Body of pancreas (tissue), 4 donors: ENCODE measurements around the gene IMMT. TPM values are rescaled to one million over a fixed set of nuclear protein-coding genes. Genes with fewer than 3 reads are reported as not detected.
"Not testable (repeated sequence)": the region's sequence is repeated elsewhere in the genome, so short reads cannot be mapped to it uniquely, and the experiment has no call there.

Experiments used
- ATAC-seq: fragments of 150-250 bp; one replicate; pipeline ENCODE4 v1.9.1; 2016
- DNase-seq, 4 donors: peaks; one replicate each; pipeline ENCODE4 v3.0.0-alpha.2; 2019
- H3K27ac ChIP-seq, 4 donors: fragments of 200-600 bp; sonication (generic); 1 replicate in 3 of 4; 2 replicates in 1 of 4; pipeline versions ENCODE4 v1.5.1 to v1.6.1; 2016 to 2019; ENCODE audit warnings: mild to moderate bottlenecking in 1 of 4, mixed read lengths in 1 of 4, moderate library complexity in 1 of 4
- H3K27me3 ChIP-seq, 2 donors: fragments of 200-600 bp; sonication (generic); one replicate each; pipeline ENCODE4 v1.6.0; 2016; ENCODE audit warnings: mild to moderate bottlenecking in 1 of 2
- H3K36me3 ChIP-seq, 2 donors: fragments of 200-600 bp; sonication (generic); replicated peaks in 1 of 2; 2 replicates each; pipeline ENCODE4 v1.5.1; 2016; ENCODE audit warnings: low read depth in 2 of 2; ENCODE audit not compliant: insufficient read depth in 1 of 2
- H3K4me1 ChIP-seq: fragments of 200-600 bp; sonication (generic); one replicate; pipeline ENCODE4 v1.6.0; 2016
- H3K4me3 ChIP-seq, 2 donors: fragments of 200-600 bp; sonication (generic); 1 replicate in 1 of 2; 2 replicates in 1 of 2; pipeline ENCODE4 v1.5.1; 2016 to 2019
- H3K9me3 ChIP-seq, 3 donors: fragments of 200-600 bp; sonication (generic); 1 replicate in 2 of 3; 2 replicates in 1 of 3; pipeline ENCODE4 v1.5.1; 2016
- CTCF ChIP-seq, 7 experiments: fragments of 450-650 bp in 4 of 7; fragments of 200-600 bp in 3 of 7; sonication (generic) in 3 of 7; IDR thresholded peaks; one replicate each; pipeline ENCODE4 v1.5.1; 2016 to 2019; ENCODE audit warnings: antibody characterized with exemption in 7 of 7
- POLR2A ChIP-seq, 3 donors: fragments of 450-650 bp; IDR thresholded peaks; one replicate each; pipeline ENCODE4 v1.6.1; 2016; ENCODE audit warnings: antibody characterized with exemption in 3 of 3, mild to moderate bottlenecking in 2 of 3
- WGBS, 2 donors: methylation state at CpG; one replicate each; pipeline ENCODE4 v1.1.5; 2017; 5-methylcytosine and 5-hydroxymethylcytosine counted together
- intact Hi-C: fragments of 100-400 bp; cut with DNase I; formaldehyde crosslinking; loops from one replicate; pipeline ENCODE4 v1.15.1; 2023
- total RNA-seq, 2 donors: library from RNA; depleted of rRNA; stranded (reverse); fragments of >200 nt; gene quantifications; one replicate each; pipeline ENCODE4 v1.1.0, GENCODE V29; 2016

Gene IMMT
- total RNA-seq, 2 donors from 2014 or later, result 37.1 to 46.1 TPM

- WGBS, 2 donors, result 83 to 91% methylated on average over 9 to 15 of the region's 15 CpGs
- no peak overlapping the region for H3K27ac ChIP-seq
- intact Hi-C loops, result no loop called here
- no peak for TF ChIP-seq CTCF (IDR thresholded peaks at IDR 0.05)
- no peak for TF ChIP-seq POLR2A (IDR thresholded peaks at IDR 0.05)
- no peaks in the 10 kb centered on the region for H3K9me3 ChIP-seq
- H3K4me1 ChIP-seq, result no peaks in the 10 kb centered on the region
- H3K36me3 ChIP-seq, result no peaks in the 10 kb centered on the region
- DNase-seq (no peak), ATAC-seq (no peak)
- H3K27me3 ChIP-seq, result no peaks in the 10 kb centered on the region
- no peak overlapping the region for H3K4me3 ChIP-seq
Measured at GRCh38 chr2:86232373-86232784, 37.1 kb upstream of the IMMT start.

GRCh38 chr2:86231680-86232372, 36.6 kb upstream of the IMMT start:
- Histone ChIP-seq H3K36me3 (no peaks in the 10 kb centered on the region), H3K4me1 (no peaks in the 10 kb centered on the region), H3K4me3 (no peak overlapping the region), H3K27me3 (no peaks in the 10 kb centered on the region), H3K27ac (no peak overlapping the region), H3K9me3 (no peaks in the 10 kb centered on the region)
- intact Hi-C loops, result no loop called here
- TF ChIP-seq CTCF (IDR thresholded peaks at IDR 0.05) (no peak), POLR2A (IDR thresholded peaks at IDR 0.05) (no peak)
- no peak for DNase-seq
- ATAC-seq, result no peak
- 83 to 85% methylated on average over 9 to 13 of the region's 13 CpGs for WGBS, 2 donors

GRCh38 chr2:86230961-86231360, 35.7 kb upstream of the IMMT start:
- no peaks in the 10 kb centered on the region for H3K36me3 ChIP-seq
- intact Hi-C loops, result no loop called here
- no peak for DNase-seq
- WGBS, 2 donors, result 66 to 84% methylated on average over 2 to 5 of the region's 5 CpGs
- no peak for TF ChIP-seq CTCF (IDR thresholded peaks at IDR 0.05)
- TF ChIP-seq POLR2A (IDR thresholded peaks at IDR 0.05), result no peak
- no peaks in the 10 kb centered on the region for H3K4me1 ChIP-seq
- no peaks in the 10 kb centered on the region for H3K27me3 ChIP-seq
- no peak overlapping the region for H3K27ac ChIP-seq
- no peak overlapping the region for H3K4me3 ChIP-seq
- H3K9me3 ChIP-seq, result no peaks in the 10 kb centered on the region
- no peak for ATAC-seq

- H3K27me3 ChIP-seq, result no peaks in the 10 kb centered on the region
- intact Hi-C loops, result no loop called here
- H3K4me3 ChIP-seq, result no peak overlapping the region
- no peaks in the 10 kb centered on the region for H3K9me3 ChIP-seq
- ATAC-seq, result no peak
- no peak for TF ChIP-seq CTCF (IDR thresholded peaks at IDR 0.05)
- no peak for TF ChIP-seq POLR2A (IDR thresholded peaks at IDR 0.05)
- H3K36me3 ChIP-seq, result no peaks in the 10 kb centered on the region
- WGBS, 2 donors, result 78 to 85% methylated on average over 4 of the region's 4 CpGs
- DNase-seq, result no peak
- H3K4me1 ChIP-seq, result no peaks in the 10 kb centered on the region
- H3K27ac ChIP-seq, result no peak overlapping the region
Measured at GRCh38 chr2:86229221-86229620, 34.0 kb upstream of the IMMT start.

GRCh38 chr2:86228574-86228973, 33.3 kb upstream of the IMMT start:
- H3K4me1 ChIP-seq, intact Hi-C loops, ATAC-seq, H3K27me3 ChIP-seq, H3K27ac ChIP-seq, H3K4me3 ChIP-seq, H3K9me3 ChIP-seq, DNase-seq, H3K36me3 ChIP-seq: not testable (repeated sequence)
- 94 to 98% methylated on average over 8 of the region's 8 CpGs for WGBS, 2 donors
